Activated T-cell treated with anti-CD3 and anti-CD28 coated beads, Interleukin-2, amount 50 U/mL, for 1 hour (primary cell): Measurements from ENCODE around the gene SPATA33.

Experiments used
- DNase-seq: peaks from one replicate; pipeline ENCODE4 v3.0.0-alpha.2; 2020

Gene SPATA33

DNA sequence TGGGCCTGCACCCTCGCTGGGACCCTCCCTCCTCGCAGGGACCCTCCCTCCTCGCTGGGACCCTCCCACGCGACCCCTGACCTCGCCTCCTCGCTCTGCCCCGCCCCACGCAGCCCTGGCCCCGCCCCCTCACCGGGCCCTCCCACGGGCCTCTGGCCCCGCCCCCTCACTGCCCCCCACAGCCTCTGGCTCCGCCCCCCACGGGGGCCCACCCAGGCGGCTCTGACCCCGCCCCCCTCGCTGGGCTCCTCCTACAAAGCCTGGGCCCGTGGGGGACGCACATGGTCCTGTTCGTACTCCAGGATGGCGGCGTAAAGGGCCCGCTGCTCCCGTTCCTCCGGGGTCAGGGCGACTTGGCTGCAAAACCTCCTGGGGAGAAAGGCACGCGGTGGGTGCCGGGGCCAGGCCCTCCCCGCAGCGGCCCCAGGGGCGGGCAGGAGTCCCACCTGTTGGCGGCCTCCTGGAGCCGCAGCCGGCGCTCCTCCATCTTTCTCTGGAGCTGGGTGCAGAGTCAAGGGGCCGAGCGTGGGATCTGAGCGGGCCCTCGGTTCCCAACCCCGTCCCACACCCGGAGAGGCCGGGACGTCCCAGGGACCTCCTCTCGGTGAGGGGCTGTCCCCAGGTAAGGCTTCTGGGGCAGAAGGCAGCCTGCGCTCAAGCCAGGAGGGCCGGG is 54.1 kb downstream of the SPATA33 start:
- peak; percentile 80 for DNase-seq

- no peak for DNase-seq
These were observed 54.7 kb downstream of the SPATA33 start for GRCh38 chr16:89712274-89712781.

GRCh38 chr16:89716493-89716892 is 58.9 kb downstream of the SPATA33 start:
- no peak for DNase-seq

- DNase-seq = no peak
These were observed 59.5 kb downstream of the SPATA33 start for GRCh38 chr16:89716916-89717687.

- no peak for DNase-seq
These were observed 60.3 kb downstream of the SPATA33 start for GRCh38 chr16:89717688-89718505.
